Panc1 (cell line): ENCODE results near the gene RNF224. TPM values are rescaled to one million over a fixed set of nuclear protein-coding genes. Genes with fewer than 3 reads are reported as not detected.

Experiments used
- ATAC-seq: fragments of 200-7000 bp; cut with Tn5 transposase; 2 replicates; pipeline ENCODE4 v1.9.1; 2020; ENCODE audit warnings: mild to moderate bottlenecking, moderate library complexity
- BruUV-seq: library from RNA; stranded (reverse); fragments of 400-500 nt; replicated peaks from 2 replicates; lab custom pipeline; 2021; lab: Mats Ljungman, UMichigan
- CTCF ChIA-PET: fragments of 300-600 bp; sonication (Branson Sonifier 250); formaldehyde crosslinking; loops from one replicate; lab custom pipeline; 2022; ENCODE audit warnings: antibody characterized with exemption; lab: Charles Lee
- POLR2A ChIA-PET: fragments of 300-600 bp; sonication (Branson Sonifier 250); formaldehyde crosslinking; loops from one replicate; lab custom pipeline; 2022; ENCODE audit warnings: antibody characterized with exemption; lab: Charles Lee
- DNase-seq: peaks from one replicate; pipeline ENCODE4 v3.0.0-alpha.2; 2010; ENCODE audit warnings: low read depth, low spot score
- H3K27ac ChIP-seq: 2 replicates; pipeline ENCODE4 v1.5.1; 2011; ENCODE audit warnings: mild to moderate bottlenecking, low read length, inconsistent platforms
- H3K27me3 ChIP-seq: fragments of 200-500 bp; sonication (Bioruptor generic); 2 replicates; pipeline ENCODE4 v1.6.0; 2014; ENCODE audit warnings: low read length, inconsistent platforms; ENCODE audit not compliant: control insufficient read depth, insufficient read depth
- H3K36me3 ChIP-seq: fragments of 200-500 bp; sonication (Bioruptor generic); 2 replicates; pipeline ENCODE4 v1.5.1; 2014; ENCODE audit warnings: inconsistent platforms, mild to moderate bottlenecking, low read length, moderate library complexity; ENCODE audit not compliant: control insufficient read depth, insufficient read depth
- H3K4me1 ChIP-seq: 2 replicates; pipeline ENCODE4 v1.5.1; 2011; ENCODE audit warnings: inconsistent platforms, mild to moderate bottlenecking, low read length, moderate library complexity; ENCODE audit not compliant: control insufficient read depth, insufficient read depth
- H3K4me3 ChIP-seq, 2 experiments: 2 replicates each; pipeline ENCODE4 v1.5.1; 2011 to 2012; ENCODE audit warnings: low read depth in 2 of 2, low read length in 2 of 2, mild to moderate bottlenecking in 2 of 2, inconsistent platforms in 1 of 2, moderate library complexity in 1 of 2
- H3K9me3 ChIP-seq: fragments of 200-500 bp; sonication (Bioruptor generic); 2 replicates; pipeline ENCODE4 v1.5.1; 2014; ENCODE audit warnings: low read depth, mild to moderate bottlenecking, inconsistent platforms, low read length, moderate library complexity; ENCODE audit not compliant: control insufficient read depth, insufficient read depth
- CTCF ChIP-seq: fragments of 450-650 bp; IDR thresholded peaks from 2 replicates; pipeline ENCODE4 v1.5.1; 2017; ENCODE audit warnings: mild to moderate bottlenecking
- POLR2AphosphoS5 ChIP-seq: IDR thresholded peaks from 2 replicates; pipeline ENCODE4 v1.6.1; 2012; ENCODE audit warnings: mild to moderate bottlenecking, low read depth, low read length, moderate library complexity
- SIN3A ChIP-seq: IDR thresholded peaks from 2 replicates; pipeline ENCODE4 v1.6.1; 2012; ENCODE audit warnings: low read depth, mild to moderate bottlenecking, low read length, moderate library complexity, borderline replicate concordance; ENCODE audit not compliant: insufficient read depth
- TCF7L2 ChIP-seq: IDR thresholded peaks from 2 replicates; pipeline ENCODE4 v1.6.1; 2011; ENCODE audit warnings: mild to moderate bottlenecking, low read depth, low read length, inconsistent platforms
- in situ Hi-C: cut with HindIII; loops from 2 replicates; pipeline ENCODE4 v1.10.0; 2016; ENCODE audit warnings: low sequenced_read_pairs, low pct_unique_long_range_greater_than_20kb
- intact Hi-C: fragments of 100-400 bp; cut with micrococcal nuclease; formaldehyde crosslinking; loops from one replicate; pipeline ENCODE4 v1.10.0; 2022; ENCODE audit not compliant: unreplicated experiment
- total RNA-seq: library from RNA; stranded (reverse); gene quantifications from one replicate; pipeline ENCODE4 v1.2.1, GENCODE V29; 2021; ENCODE audit not compliant: unreplicated experiment
- TF ChIP-seq, protein P1 (sequence below), 2 experiments: IDR thresholded peaks; 2 replicates each; pipeline ENCODE4 v1.6.1; 2011 to 2012; ENCODE audit warnings: low read depth in 2 of 2, control low read depth in 1 of 2, low read length in 1 of 2, mild to moderate bottlenecking in 1 of 2, moderate library complexity in 1 of 2; ENCODE audit not compliant: insufficient read depth in 1 of 2

Gene RNF224
- total RNA-seq, 1 experiment from 2014 or later: 0.15 TPM

- H3K4me3 ChIP-seq: no peak overlapping the region
- no TSS peak for BruUV-seq
- DNase-seq (no peak), ATAC-seq (no peak)
- TF ChIP-seq TCF7L2 (no peak), POLR2AphosphoS5 (no peak), SIN3A (no peak), CTCF (no peak)
- TF ChIP-seq, protein P1, sequence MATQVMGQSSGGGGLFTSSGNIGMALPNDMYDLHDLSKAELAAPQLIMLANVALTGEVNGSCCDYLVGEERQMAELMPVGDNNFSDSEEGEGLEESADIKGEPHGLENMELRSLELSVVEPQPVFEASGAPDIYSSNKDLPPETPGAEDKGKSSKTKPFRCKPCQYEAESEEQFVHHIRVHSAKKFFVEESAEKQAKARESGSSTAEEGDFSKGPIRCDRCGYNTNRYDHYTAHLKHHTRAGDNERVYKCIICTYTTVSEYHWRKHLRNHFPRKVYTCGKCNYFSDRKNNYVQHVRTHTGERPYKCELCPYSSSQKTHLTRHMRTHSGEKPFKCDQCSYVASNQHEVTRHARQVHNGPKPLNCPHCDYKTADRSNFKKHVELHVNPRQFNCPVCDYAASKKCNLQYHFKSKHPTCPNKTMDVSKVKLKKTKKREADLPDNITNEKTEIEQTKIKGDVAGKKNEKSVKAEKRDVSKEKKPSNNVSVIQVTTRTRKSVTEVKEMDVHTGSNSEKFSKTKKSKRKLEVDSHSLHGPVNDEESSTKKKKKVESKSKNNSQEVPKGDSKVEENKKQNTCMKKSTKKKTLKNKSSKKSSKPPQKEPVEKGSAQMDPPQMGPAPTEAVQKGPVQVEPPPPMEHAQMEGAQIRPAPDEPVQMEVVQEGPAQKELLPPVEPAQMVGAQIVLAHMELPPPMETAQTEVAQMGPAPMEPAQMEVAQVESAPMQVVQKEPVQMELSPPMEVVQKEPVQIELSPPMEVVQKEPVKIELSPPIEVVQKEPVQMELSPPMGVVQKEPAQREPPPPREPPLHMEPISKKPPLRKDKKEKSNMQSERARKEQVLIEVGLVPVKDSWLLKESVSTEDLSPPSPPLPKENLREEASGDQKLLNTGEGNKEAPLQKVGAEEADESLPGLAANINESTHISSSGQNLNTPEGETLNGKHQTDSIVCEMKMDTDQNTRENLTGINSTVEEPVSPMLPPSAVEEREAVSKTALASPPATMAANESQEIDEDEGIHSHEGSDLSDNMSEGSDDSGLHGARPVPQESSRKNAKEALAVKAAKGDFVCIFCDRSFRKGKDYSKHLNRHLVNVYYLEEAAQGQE (IDR thresholded peaks at IDR 0.05; ENCODE audit: insufficient read depth in 1 of 2, low read depth in 2 of 2, low read length in 1 of 2): no peak
- in situ Hi-C loops (no loop called here), intact Hi-C loops (no loop called here)
- H3K36me3 ChIP-seq: no peaks in the 10 kb centered on the region; the same call in 1 of the 2 replicates
- no peaks in the 10 kb centered on the region for H3K27me3 ChIP-seq
- no peaks in the 10 kb centered on the region for H3K9me3 ChIP-seq
- H3K4me1 ChIP-seq: no peaks in the 10 kb centered on the region; the same call in 1 of the 2 replicates
- ChIA-PET CTCF (no interaction called here), POLR2A (interaction anchor here (0.7 kb wide), 1 partner anchor 42 kb away, joined by 3 read pairs; no protein-coding TSS in a partner anchor)
- no peak overlapping the region for H3K27ac ChIP-seq
These were observed 42.0 kb downstream of the RNF224 start for GRCh38 chr9:137269231-137269772.

DNA sequence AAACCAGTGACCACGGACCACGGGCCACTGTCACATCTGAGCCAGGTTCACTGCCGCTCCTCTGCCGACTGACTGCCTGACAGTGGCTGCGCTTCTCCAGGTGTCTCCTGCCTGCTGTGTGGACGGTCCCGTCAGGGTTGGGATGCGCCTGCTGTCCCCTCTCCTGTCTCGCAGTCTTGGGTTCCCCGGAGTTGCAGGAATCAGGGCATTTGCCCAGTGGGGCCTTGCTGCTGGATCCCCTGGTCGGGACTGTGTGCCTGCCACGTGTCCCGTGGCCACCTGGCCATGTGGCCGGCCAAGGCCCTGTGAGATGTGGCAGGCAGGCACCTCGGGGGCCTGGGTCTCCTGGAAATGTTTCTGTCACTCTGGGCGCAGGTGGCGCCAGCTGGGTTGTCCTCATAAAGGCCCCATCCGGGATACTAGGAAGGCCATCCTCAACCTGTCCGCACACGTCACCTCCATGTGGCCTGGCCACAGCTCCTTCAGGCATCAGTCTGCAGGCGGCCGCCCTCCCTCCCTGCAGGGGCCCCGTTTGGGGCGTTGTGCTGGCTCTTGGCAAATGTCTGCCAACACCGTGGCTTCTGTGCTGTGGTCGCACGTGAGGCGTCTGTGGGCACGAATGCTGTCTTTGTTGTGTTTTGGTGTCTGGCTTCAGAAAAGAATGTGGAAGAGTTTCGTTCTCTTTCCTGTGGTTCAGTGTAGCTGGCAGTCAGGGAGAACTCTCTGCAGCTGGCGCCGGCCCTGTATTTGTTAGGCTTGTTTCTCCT is 43.8 kb downstream of the RNF224 start:
- Histone ChIP-seq H3K27ac (no peak overlapping the region), H3K27me3 (no peaks in the 10 kb centered on the region), H3K4me1 (peaks cover 3% of the 10 kb centered on the region), H3K4me3 (no peak overlapping the region), H3K9me3 (no peaks in the 10 kb centered on the region), H3K36me3 (no peaks in the 10 kb centered on the region; the same call in 1 of the 2 replicates)
- intact Hi-C loops (no loop called here), in situ Hi-C loops (no loop called here)
- ChIA-PET POLR2A (no interaction called here), CTCF (no interaction called here)
- no TSS peak for BruUV-seq
- TF ChIP-seq POLR2AphosphoS5 (no peak), SIN3A (no peak), CTCF (no peak), TCF7L2 (no peak)
- TF ChIP-seq, protein P1 (IDR thresholded peaks at IDR 0.05; ENCODE audit: insufficient read depth in 1 of 2, low read depth in 2 of 2, low read length in 1 of 2): no peak
- ATAC-seq: no peak
- no peak for DNase-seq
